Neural crest cell (in vitro differentiated cells): ENCODE measurements around the gene CAD. TPM values are rescaled to one million over a fixed set of nuclear protein-coding genes. Genes with fewer than 3 reads are reported as not detected.

Experiments used
- DNase-seq: peaks from one replicate; pipeline ENCODE4 v3.0.0; 2021; ENCODE audit warnings: low read depth, mixed read lengths, low spot score
- H3K27ac Mint-ChIP-seq: one replicate; pipeline ENCODE4 v1.8.0; 2021; ENCODE audit warnings: mild to moderate bottlenecking, mixed read lengths; ENCODE audit not compliant: unreplicated experiment
- H3K27me3 Mint-ChIP-seq: 2 replicates; pipeline ENCODE4 v1.8.0; 2021; ENCODE audit warnings: low read depth, mild to moderate bottlenecking, mixed read lengths
- H3K36me3 Mint-ChIP-seq: 2 replicates; pipeline ENCODE4 v1.8.0; 2021; ENCODE audit warnings: low read depth, mild to moderate bottlenecking, mixed read lengths
- H3K4me1 Mint-ChIP-seq: 2 replicates; pipeline ENCODE4 v1.8.0; 2021; ENCODE audit warnings: mixed read lengths
- H3K4me3 Mint-ChIP-seq: one replicate; pipeline ENCODE4 v1.8.0; 2021; ENCODE audit warnings: mild to moderate bottlenecking, mixed read lengths
- H3K9me3 Mint-ChIP-seq: 2 replicates; pipeline ENCODE4 v1.8.0; 2021; ENCODE audit warnings: mixed read lengths
- CTCF ChIP-seq: fragments of 200-600 bp; sonication (generic); conservative IDR thresholded peaks from 2 replicates; pipeline ENCODE4 v1.5.0; 2021; ENCODE audit warnings: antibody characterized with exemption, mild to moderate bottlenecking
- total RNA-seq: library from RNA; stranded (reverse); gene quantifications from 2 replicates; pipeline ENCODE4 v1.2.1, GENCODE V29; 2021

Gene CAD
- total RNA-seq, 1 donor from 2014 or later = 117 TPM

- Mint-ChIP-seq H3K4me3 (peak overlapping the region; percentile 98), H3K4me1 (peaks cover 37% of the 10 kb centered on the region), H3K9me3 (no peaks in the 10 kb centered on the region), H3K27me3 (no peaks in the 10 kb centered on the region), H3K27ac (peak overlapping the region; percentile 96), H3K36me3 (peaks cover 12% of the 10 kb centered on the region)
- DNase-seq = peak; percentile 35
- no peak for TF ChIP-seq CTCF
Observed at GRCh38 chr2:27211241-27211942, 5.8 kb upstream of the CAD start.

GRCh38 chr2:27211943-27212625 is 5.1 kb upstream of the CAD start, which contains the start of the genes ATRAID and SLC5A6:
Gene ATRAID (plus strand): TSS chr2:27212041. CDS start chr2:27212369, 328 bp downstream.
Gene SLC5A6 (minus strand): TSS chr2:27212268. CDS start chr2:27207650, 4,618 bp downstream.
- H3K4me3 Mint-ChIP-seq = peak within 1 kb of the TSS; percentile 98
- DNase-seq = peak; percentile 76
- H3K27me3 Mint-ChIP-seq = no peaks in the 10 kb centered on the region
- TF ChIP-seq CTCF = no peak
- peaks cover 15% of the 10 kb centered on the region for H3K36me3 Mint-ChIP-seq
- H3K4me1 Mint-ChIP-seq = peaks cover 44% of the 10 kb centered on the region
- H3K9me3 Mint-ChIP-seq = no peaks in the 10 kb centered on the region
- H3K27ac Mint-ChIP-seq = peak within 1 kb of the TSS; percentile 98

GRCh38 chr2:27212626-27213471 is 4.3 kb upstream of the CAD start:
- no peak for TF ChIP-seq CTCF
- DNase-seq = peak; percentile 2
- Mint-ChIP-seq H3K36me3 (peaks cover 14% of the 10 kb centered on the region), H3K9me3 (no peaks in the 10 kb centered on the region), H3K27ac (peak overlapping the region; percentile 98), H3K27me3 (no peaks in the 10 kb centered on the region), H3K4me3 (peak overlapping the region; percentile 98), H3K4me1 (peaks cover 50% of the 10 kb centered on the region)

- Mint-ChIP-seq H3K4me3 (peak overlapping the region; percentile 95), H3K27me3 (no peaks in the 10 kb centered on the region), H3K36me3 (peaks cover 19% of the 10 kb centered on the region), H3K4me1 (peaks cover 46% of the 10 kb centered on the region), H3K27ac (no peak overlapping the region), H3K9me3 (no peaks in the 10 kb centered on the region)
- DNase-seq = no peak
- TF ChIP-seq CTCF = no peak
Observed at GRCh38 chr2:27214941-27215340, 2.2 kb upstream of the CAD start.

- Mint-ChIP-seq H3K4me1 (peaks cover 38% of the 10 kb centered on the region), H3K27ac (peak overlapping the region; percentile 98), H3K4me3 (peak overlapping the region; percentile 95), H3K36me3 (peaks cover 25% of the 10 kb centered on the region), H3K27me3 (no peaks in the 10 kb centered on the region), H3K9me3 (no peaks in the 10 kb centered on the region)
- DNase-seq = no peak
- TF ChIP-seq CTCF = no peak
Observed at GRCh38 chr2:27216416-27217137, 592 bp upstream of the CAD start.
